ENCODE results near the gene UMODL1.
"Not testable (repeated sequence)": the region's sequence is repeated elsewhere in the genome, so short reads cannot be mapped to it uniquely, and the experiment has no call there.

The UMODL1 gene

DNA sequence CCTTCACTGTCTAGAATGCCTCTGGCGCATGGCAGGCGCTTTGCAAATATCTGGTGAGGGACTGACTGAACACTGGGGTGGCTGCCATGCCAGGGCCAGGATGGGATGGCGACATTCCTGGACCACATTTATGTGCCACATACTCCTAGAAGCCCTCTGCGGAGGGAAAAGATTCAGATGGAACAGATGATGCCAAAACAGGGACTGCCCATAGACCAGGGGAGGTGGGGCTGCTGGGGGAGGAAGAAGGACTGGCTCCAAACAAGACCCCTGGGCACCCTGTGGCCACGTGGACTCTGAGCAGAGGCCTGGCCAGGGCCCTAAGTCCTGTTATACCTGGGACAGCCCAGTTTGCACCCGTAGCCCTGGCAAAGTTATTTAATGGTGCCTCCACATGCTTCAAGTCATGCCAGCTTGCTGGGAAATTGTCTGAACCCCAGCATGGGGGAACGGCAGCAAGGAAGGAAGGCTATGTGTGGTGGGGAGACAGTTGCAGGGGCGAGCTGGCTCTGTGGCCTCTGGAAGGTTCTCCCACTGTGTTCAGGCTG is 44.1 kb downstream of the UMODL1 start:
- H3K27ac ChIP-seq (ENCODE audit: low read depth, low read length) = no peak overlapping the region
- H3K36me3 ChIP-seq (ENCODE audit: insufficient read depth, low read length) = no peaks in the 10 kb centered on the region
- H3K79me2 ChIP-seq (ENCODE audit: control insufficient read depth, insufficient read depth, low read length, unreplicated experiment) = no peaks in the 10 kb centered on the region
- peaks cover 36% of the 10 kb centered on the region for H3K27me3 ChIP-seq (ENCODE audit: insufficient read depth, low read length)
- peaks cover 6% of the 10 kb centered on the region for H3K4me1 ChIP-seq (ENCODE audit: control insufficient read depth, insufficient read depth, low read length, unreplicated experiment)
- no peak overlapping the region for H2AFZ ChIP-seq (ENCODE audit: low read length, unreplicated experiment)
- no peak overlapping the region for H3K4me3 ChIP-seq (ENCODE audit: low read depth, low read length)

DNA sequence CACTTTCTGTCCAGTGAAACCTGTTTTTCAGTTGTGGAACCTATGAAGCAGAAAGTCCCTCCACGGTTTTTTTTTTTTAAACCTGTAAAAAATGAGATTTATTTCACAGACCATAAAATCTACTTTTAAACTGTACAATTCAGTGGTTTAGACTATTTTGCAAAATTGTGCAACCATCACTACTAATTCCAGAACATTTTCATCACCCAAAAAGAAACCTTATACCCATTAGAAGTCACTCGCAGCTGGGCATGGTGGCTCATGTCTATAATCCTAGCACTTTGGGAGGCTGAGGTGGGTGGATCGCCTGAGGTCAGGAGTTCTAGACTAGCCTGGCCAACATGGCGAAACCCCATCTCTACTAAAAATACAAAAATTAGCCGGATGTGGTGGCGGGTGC is 45.4 kb downstream of the UMODL1 start:
- H3K36me3 ChIP-seq (ENCODE audit: insufficient read depth, low read length); H3K79me2 ChIP-seq (ENCODE audit: control insufficient read depth, insufficient read depth, low read length, unreplicated experiment); H3K4me1 ChIP-seq (ENCODE audit: control insufficient read depth, insufficient read depth, low read length, unreplicated experiment); H3K27ac ChIP-seq (ENCODE audit: low read depth, low read length); H2AFZ ChIP-seq (ENCODE audit: low read length, unreplicated experiment); H3K4me3 ChIP-seq (ENCODE audit: low read depth, low read length): not testable (repeated sequence)
- peaks cover 48% of the 10 kb centered on the region for H3K27me3 ChIP-seq (ENCODE audit: insufficient read depth, low read length)

DNA sequence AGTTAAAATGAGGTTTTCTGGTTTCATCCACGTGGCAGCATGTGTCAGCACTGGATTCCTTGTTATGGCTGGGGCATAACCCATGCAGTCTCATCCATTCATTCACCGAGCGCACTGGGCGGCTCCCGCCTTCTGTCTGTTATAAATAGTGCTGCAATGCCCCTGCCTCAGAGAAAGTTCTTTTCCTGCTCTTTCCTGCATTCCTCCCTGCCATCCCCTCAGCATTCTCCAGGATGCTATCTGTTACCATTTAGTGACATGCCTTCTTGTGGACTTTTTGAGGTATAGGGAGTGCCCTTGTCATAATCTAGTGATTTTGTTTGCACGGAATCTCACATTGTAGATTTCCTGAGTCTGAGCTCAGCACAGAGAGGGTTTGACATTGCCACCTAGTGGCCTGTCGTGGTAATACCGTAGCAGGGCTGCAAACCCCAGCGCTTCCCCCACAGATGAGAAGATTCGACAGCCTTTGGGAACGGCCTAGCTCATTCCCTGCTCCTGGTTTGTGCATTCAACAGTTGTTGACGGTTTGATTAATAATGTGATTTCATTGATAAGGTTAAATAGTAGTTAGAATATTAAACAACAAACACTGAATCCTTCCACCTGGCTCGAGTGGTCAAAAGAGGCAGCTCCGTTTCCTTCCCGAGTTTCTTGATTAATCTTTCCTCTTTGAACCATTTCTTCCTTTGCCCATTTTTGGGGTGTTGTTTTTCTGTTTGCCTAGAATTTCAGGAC is 46.3 kb downstream of the UMODL1 start:
- no peak overlapping the region for H3K27ac ChIP-seq (ENCODE audit: low read depth, low read length)

GRCh38 chr21:42117967-42118780 is 47.1 kb downstream of the UMODL1 start:
- H2AFZ ChIP-seq (ENCODE audit: low read length, unreplicated experiment) = no peak overlapping the region
- peaks cover 6% of the 10 kb centered on the region for H3K4me1 ChIP-seq (ENCODE audit: control insufficient read depth, insufficient read depth, low read length, unreplicated experiment)
- peaks cover 46% of the 10 kb centered on the region for H3K27me3 ChIP-seq (ENCODE audit: insufficient read depth, low read length)
- no peaks in the 10 kb centered on the region for H3K79me2 ChIP-seq (ENCODE audit: control insufficient read depth, insufficient read depth, low read length, unreplicated experiment)
- H3K27ac ChIP-seq (ENCODE audit: low read depth, low read length) = no peak overlapping the region
- H3K36me3 ChIP-seq (ENCODE audit: insufficient read depth, low read length) = no peaks in the 10 kb centered on the region
- no peak overlapping the region for H3K4me3 ChIP-seq (ENCODE audit: low read depth, low read length)

More for the DNA sequence above, 46.3 kb downstream of the UMODL1 start:
- no peak overlapping the region for H3K4me3 ChIP-seq (ENCODE audit: low read depth, low read length)
- H3K27me3 ChIP-seq (ENCODE audit: insufficient read depth, low read length) = peaks cover 51% of the 10 kb centered on the region
- H3K36me3 ChIP-seq (ENCODE audit: insufficient read depth, low read length) = no peaks in the 10 kb centered on the region
- H3K79me2 ChIP-seq (ENCODE audit: control insufficient read depth, insufficient read depth, low read length, unreplicated experiment) = no peaks in the 10 kb centered on the region
- no peak overlapping the region for H2AFZ ChIP-seq (ENCODE audit: low read length, unreplicated experiment)
- H3K4me1 ChIP-seq (ENCODE audit: control insufficient read depth, insufficient read depth, low read length, unreplicated experiment) = peaks cover 6% of the 10 kb centered on the region

GRCh38 chr21:42118901-42119300 is 47.8 kb downstream of the UMODL1 start:
- no peaks in the 10 kb centered on the region for H3K36me3 ChIP-seq (ENCODE audit: insufficient read depth, low read length)
- H2AFZ ChIP-seq (ENCODE audit: low read length, unreplicated experiment) = no peak overlapping the region
- peaks cover 44% of the 10 kb centered on the region for H3K27me3 ChIP-seq (ENCODE audit: insufficient read depth, low read length)
- H3K79me2 ChIP-seq (ENCODE audit: control insufficient read depth, insufficient read depth, low read length, unreplicated experiment) = no peaks in the 10 kb centered on the region
- peaks cover 5% of the 10 kb centered on the region for H3K4me1 ChIP-seq (ENCODE audit: control insufficient read depth, insufficient read depth, low read length, unreplicated experiment)
- H3K4me3 ChIP-seq (ENCODE audit: low read depth, low read length) = no peak overlapping the region
- H3K27ac ChIP-seq (ENCODE audit: low read depth, low read length) = no peak overlapping the region

DNA sequence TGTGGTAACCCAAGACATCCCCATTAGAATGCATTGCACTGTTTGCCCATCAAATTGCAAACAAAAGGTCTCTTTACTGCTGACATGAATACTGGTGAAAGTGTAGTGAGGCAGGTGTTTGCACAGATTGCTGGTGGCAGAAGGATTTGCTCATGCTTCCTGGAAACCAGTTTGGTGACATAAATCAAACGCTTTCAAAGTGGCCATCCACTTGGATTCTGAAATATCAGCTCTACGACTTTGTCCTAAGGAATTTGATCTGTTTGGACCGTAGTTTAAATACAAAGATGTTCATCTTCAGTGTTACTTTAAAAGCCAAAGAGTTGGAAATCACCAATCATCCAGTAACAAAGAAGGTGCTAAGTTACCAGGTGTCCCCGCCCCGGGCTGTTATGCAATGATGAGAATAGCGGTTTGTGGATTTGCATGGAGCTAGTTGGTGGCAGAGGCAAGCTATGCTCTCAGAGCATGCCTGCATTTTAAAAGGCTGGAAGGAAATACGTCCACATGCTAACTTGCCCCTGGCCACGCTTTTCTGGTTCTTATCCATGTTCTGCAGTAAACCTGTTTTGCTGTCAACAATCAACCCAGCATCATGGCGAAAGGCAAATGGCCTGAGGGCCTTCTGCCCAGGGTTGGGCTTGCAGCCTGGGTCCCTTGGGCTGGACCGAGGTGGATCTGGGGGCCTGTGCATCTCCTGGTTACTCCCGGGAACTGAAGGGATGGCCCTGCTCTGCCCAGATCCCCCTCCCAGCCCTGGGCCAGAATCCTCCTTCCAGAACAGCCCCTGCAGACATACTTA is 49.2 kb downstream of the UMODL1 start:
- peaks cover 44% of the 10 kb centered on the region for H3K27me3 ChIP-seq (ENCODE audit: insufficient read depth, low read length)
- no peak overlapping the region for H3K4me3 ChIP-seq (ENCODE audit: low read depth, low read length)
- H3K79me2 ChIP-seq (ENCODE audit: control insufficient read depth, insufficient read depth, low read length, unreplicated experiment) = no peaks in the 10 kb centered on the region
- no peaks in the 10 kb centered on the region for H3K36me3 ChIP-seq (ENCODE audit: insufficient read depth, low read length)
- H2AFZ ChIP-seq (ENCODE audit: low read length, unreplicated experiment) = no peak overlapping the region
- H3K4me1 ChIP-seq (ENCODE audit: control insufficient read depth, insufficient read depth, low read length, unreplicated experiment) = peaks cover 2% of the 10 kb centered on the region
- H3K27ac ChIP-seq (ENCODE audit: low read depth, low read length) = no peak overlapping the region

DNA sequence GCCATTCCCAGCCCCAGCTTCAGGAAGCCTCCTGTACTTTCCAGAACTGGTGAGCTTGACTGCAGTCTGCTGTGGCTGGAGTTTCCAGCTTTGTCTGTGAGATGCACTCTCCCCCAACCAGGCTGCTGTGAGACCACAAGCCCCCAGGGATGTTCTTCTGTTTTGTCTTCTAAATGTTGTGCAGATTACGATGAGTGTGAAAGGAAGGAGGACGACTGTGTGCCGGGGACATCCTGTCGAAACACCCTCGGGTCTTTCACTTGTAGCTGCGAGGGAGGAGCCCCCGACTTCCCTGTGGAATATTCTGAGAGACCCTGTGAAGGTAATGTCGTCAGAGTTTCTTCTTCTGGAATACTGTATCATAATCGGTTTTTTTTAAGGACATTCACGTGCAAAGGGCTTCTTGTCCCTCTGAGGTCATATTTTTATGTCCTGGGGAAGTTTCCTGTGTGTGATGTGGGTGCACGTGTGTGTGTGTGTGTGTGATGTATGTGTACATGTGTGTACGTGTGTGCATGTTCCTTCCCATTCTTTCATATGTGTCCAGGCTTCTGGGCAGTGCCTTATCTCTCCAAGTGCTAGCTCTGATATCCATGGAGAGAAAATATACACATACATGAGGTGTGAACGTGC is 49.9 kb downstream of the UMODL1 start:
- Histone ChIP-seq H2AFZ (ENCODE audit: low read length, unreplicated experiment) (no peak overlapping the region), H3K4me3 (ENCODE audit: low read depth, low read length) (no peak overlapping the region), H3K4me1 (ENCODE audit: control insufficient read depth, insufficient read depth, low read length, unreplicated experiment) (peaks cover 8% of the 10 kb centered on the region), H3K27ac (ENCODE audit: low read depth, low read length) (no peak overlapping the region), H3K79me2 (ENCODE audit: control insufficient read depth, insufficient read depth, low read length, unreplicated experiment) (no peaks in the 10 kb centered on the region), H3K27me3 (ENCODE audit: insufficient read depth, low read length) (peaks cover 44% of the 10 kb centered on the region), H3K36me3 (ENCODE audit: insufficient read depth, low read length) (no peaks in the 10 kb centered on the region)

GRCh38 chr21:42121794-42122193 is 50.7 kb downstream of the UMODL1 start:
- no peak overlapping the region for H3K4me3 ChIP-seq (ENCODE audit: low read depth, low read length)
- no peak overlapping the region for H2AFZ ChIP-seq (ENCODE audit: low read length, unreplicated experiment)
- H3K27ac ChIP-seq (ENCODE audit: low read depth, low read length) = no peak overlapping the region
- no peaks in the 10 kb centered on the region for H3K79me2 ChIP-seq (ENCODE audit: control insufficient read depth, insufficient read depth, low read length, unreplicated experiment)
- peaks cover 44% of the 10 kb centered on the region for H3K27me3 ChIP-seq (ENCODE audit: insufficient read depth, low read length)
- no peaks in the 10 kb centered on the region for H3K36me3 ChIP-seq (ENCODE audit: insufficient read depth, low read length)
- peaks cover 8% of the 10 kb centered on the region for H3K4me1 ChIP-seq (ENCODE audit: control insufficient read depth, insufficient read depth, low read length, unreplicated experiment)

GRCh38 chr21:42122398-42122797 is 51.3 kb downstream of the UMODL1 start:
- no peak overlapping the region for H2AFZ ChIP-seq (ENCODE audit: low read length, unreplicated experiment)
- peaks cover 49% of the 10 kb centered on the region for H3K27me3 ChIP-seq (ENCODE audit: insufficient read depth, low read length)
- H3K4me3 ChIP-seq (ENCODE audit: low read depth, low read length) = no peak overlapping the region
- H3K79me2 ChIP-seq (ENCODE audit: control insufficient read depth, insufficient read depth, low read length, unreplicated experiment) = no peaks in the 10 kb centered on the region
- H3K36me3 ChIP-seq (ENCODE audit: insufficient read depth, low read length) = no peaks in the 10 kb centered on the region
- H3K27ac ChIP-seq (ENCODE audit: low read depth, low read length) = no peak overlapping the region
- peaks cover 8% of the 10 kb centered on the region for H3K4me1 ChIP-seq (ENCODE audit: control insufficient read depth, insufficient read depth, low read length, unreplicated experiment)

DNA sequence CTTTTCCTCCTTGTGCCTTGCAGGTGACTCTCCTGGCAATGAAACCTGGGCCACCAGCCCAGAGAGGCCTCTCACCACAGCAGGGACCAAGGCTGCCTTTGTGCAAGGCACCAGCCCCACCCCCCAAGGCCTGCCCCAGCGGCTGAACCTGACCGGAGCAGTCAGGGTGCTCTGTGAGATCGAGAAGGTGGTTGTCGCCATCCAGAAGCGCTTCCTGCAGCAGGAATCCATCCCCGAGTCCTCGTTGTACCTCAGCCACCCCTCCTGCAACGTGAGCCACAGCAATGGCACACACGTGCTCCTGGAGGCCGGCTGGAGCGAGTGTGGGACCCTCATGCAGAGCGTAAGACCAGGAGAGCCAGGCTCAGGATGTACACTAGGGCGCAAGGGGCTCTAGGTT is 51.7 kb downstream of the UMODL1 start:
- Histone ChIP-seq H3K4me3 (ENCODE audit: low read depth, low read length) (no peak overlapping the region), H3K27ac (ENCODE audit: low read depth, low read length) (no peak overlapping the region), H3K79me2 (ENCODE audit: control insufficient read depth, insufficient read depth, low read length, unreplicated experiment) (no peaks in the 10 kb centered on the region), H3K27me3 (ENCODE audit: insufficient read depth, low read length) (peaks cover 51% of the 10 kb centered on the region), H2AFZ (ENCODE audit: low read length, unreplicated experiment) (no peak overlapping the region), H3K4me1 (ENCODE audit: control insufficient read depth, insufficient read depth, low read length, unreplicated experiment) (peaks cover 8% of the 10 kb centered on the region), H3K36me3 (ENCODE audit: insufficient read depth, low read length) (no peaks in the 10 kb centered on the region)

Data from ACC112 (cell line).